Endothelial cell (in vitro differentiated cells): Measurements from ENCODE around the gene DNAJC12. TPM values are rescaled to one million over a fixed set of nuclear protein-coding genes. Genes with fewer than 3 reads are reported as not detected.
A peak's percentile ranks its signal among the peaks of the same experiment; 100 is the strongest.
"Not testable (repeated sequence)": the region's sequence is repeated elsewhere in the genome, so short reads cannot be mapped to it uniquely, and the experiment has no call there.

Source experiments
- DNase-seq: peaks from one replicate; pipeline ENCODE4 v3.0.0; 2021; ENCODE audit warnings: low spot score
- H3K27ac Mint-ChIP-seq: one replicate; pipeline ENCODE4 v1.8.0; 2021; ENCODE audit warnings: mixed read lengths, inconsistent platforms; ENCODE audit not compliant: unreplicated experiment
- H3K27me3 Mint-ChIP-seq: one replicate; pipeline ENCODE4 v1.8.0; 2021; ENCODE audit warnings: mild to moderate bottlenecking, moderate library complexity, mixed read lengths, inconsistent platforms; ENCODE audit not compliant: unreplicated experiment
- H3K36me3 Mint-ChIP-seq: one replicate; pipeline ENCODE4 v1.8.0; 2021; ENCODE audit warnings: mild to moderate bottlenecking, low read depth, mixed read lengths, inconsistent platforms; ENCODE audit not compliant: unreplicated experiment
- H3K4me1 Mint-ChIP-seq: one replicate; pipeline ENCODE4 v1.8.0; 2021; ENCODE audit warnings: mild to moderate bottlenecking, mixed read lengths, inconsistent platforms; ENCODE audit not compliant: unreplicated experiment
- H3K4me3 Mint-ChIP-seq: one replicate; pipeline ENCODE4 v1.8.0; 2021; ENCODE audit warnings: mild to moderate bottlenecking, mixed read lengths, inconsistent platforms; ENCODE audit not compliant: unreplicated experiment
- H3K9me3 Mint-ChIP-seq: one replicate; pipeline ENCODE4 v1.8.0; 2021; ENCODE audit warnings: mixed read lengths, inconsistent platforms; ENCODE audit not compliant: unreplicated experiment
- total RNA-seq: library from RNA; stranded (reverse); fragmentation: NEBNext Ultra II Directional; extraction: Animal tissue kit (Norgen Biotek cat#: 25700); gene quantifications from one replicate; pipeline ENCODE4 v1.2.1, GENCODE V29; 2021; ENCODE audit not compliant: unreplicated experiment
- TF ChIP-seq, protein P1 (sequence below): fragments of 200-600 bp; sonication (generic); IDR thresholded peaks from one replicate; pipeline ENCODE4 v1.5.0; 2021; ENCODE audit warnings: antibody characterized with exemption; ENCODE audit not compliant: unreplicated experiment

Gene DNAJC12
- total RNA-seq, 1 donor from 2014 or later: 2.6 TPM

DNA sequence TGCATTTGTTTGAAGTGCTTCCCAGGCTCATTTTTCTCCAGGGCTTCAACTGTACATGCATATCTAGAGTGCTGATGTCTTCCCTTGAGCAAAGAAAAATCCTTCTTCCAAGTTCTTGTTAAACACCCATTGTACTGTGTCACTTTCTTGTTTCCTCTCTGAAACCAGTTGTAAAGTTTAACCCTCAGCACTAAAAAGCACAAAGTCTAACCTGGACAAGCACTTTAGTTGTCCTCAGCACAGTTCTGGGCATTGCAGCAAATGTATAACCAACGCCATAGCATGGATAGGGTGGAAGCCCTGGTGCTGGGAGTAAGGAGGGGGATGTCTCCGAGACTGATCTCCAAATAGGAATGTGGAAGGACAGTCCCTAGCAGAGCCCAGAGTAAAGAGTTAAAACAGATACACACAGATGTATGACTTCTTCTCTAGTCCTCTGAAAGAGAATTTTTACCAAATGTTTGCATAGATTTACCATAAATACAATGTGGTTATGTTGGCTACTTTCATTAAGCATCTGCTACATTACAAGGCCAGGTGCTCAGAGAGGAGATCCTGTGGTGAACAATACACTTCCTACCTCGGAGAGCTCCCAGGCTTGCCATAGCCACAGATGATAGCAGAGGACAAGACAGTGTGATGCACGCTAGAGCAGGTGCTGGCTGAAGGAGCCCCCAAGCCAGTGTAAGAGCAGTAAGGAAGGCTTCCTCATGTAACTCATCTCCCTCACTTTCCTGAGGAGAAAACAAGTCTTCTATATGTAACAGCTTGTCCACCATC is 57.0 kb downstream of the DNAJC12 start:
- DNase-seq: no peak
- Mint-ChIP-seq H3K36me3 (no peaks in the 10 kb centered on the region), H3K9me3 (no peaks in the 10 kb centered on the region), H3K27me3 (peaks cover 2% of the 10 kb centered on the region), H3K27ac (no peak overlapping the region), H3K4me3 (no peak overlapping the region), H3K4me1 (peaks cover 4% of the 10 kb centered on the region)
- TF ChIP-seq, protein P1, sequence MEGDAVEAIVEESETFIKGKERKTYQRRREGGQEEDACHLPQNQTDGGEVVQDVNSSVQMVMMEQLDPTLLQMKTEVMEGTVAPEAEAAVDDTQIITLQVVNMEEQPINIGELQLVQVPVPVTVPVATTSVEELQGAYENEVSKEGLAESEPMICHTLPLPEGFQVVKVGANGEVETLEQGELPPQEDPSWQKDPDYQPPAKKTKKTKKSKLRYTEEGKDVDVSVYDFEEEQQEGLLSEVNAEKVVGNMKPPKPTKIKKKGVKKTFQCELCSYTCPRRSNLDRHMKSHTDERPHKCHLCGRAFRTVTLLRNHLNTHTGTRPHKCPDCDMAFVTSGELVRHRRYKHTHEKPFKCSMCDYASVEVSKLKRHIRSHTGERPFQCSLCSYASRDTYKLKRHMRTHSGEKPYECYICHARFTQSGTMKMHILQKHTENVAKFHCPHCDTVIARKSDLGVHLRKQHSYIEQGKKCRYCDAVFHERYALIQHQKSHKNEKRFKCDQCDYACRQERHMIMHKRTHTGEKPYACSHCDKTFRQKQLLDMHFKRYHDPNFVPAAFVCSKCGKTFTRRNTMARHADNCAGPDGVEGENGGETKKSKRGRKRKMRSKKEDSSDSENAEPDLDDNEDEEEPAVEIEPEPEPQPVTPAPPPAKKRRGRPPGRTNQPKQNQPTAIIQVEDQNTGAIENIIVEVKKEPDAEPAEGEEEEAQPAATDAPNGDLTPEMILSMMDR: no peak

DNA sequence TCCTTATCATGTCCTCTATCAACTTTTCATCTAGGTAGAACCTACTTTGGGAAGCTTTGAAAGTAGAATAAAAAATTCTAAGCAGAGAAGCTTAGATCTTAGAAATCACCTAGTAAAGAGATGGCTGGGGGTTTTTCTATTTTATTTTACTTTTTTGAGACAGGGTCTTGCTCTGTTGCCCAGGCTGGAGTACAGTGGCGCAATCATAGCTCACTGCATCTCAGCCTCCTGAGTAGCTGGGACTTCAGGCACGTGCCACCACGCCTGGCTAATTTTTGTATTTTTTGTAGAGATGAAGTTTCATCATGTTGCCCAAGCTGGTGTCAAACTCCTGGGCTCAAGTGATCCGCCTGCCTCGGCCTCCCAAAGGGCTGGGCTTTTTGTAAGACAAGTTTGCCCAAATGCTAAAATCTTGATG is 57.8 kb downstream of the DNAJC12 start:
- not testable (repeated sequence) for H3K27me3 Mint-ChIP-seq, H3K4me1 Mint-ChIP-seq, H3K9me3 Mint-ChIP-seq, H3K36me3 Mint-ChIP-seq, H3K4me3 Mint-ChIP-seq, DNase-seq, H3K27ac Mint-ChIP-seq

DNA sequence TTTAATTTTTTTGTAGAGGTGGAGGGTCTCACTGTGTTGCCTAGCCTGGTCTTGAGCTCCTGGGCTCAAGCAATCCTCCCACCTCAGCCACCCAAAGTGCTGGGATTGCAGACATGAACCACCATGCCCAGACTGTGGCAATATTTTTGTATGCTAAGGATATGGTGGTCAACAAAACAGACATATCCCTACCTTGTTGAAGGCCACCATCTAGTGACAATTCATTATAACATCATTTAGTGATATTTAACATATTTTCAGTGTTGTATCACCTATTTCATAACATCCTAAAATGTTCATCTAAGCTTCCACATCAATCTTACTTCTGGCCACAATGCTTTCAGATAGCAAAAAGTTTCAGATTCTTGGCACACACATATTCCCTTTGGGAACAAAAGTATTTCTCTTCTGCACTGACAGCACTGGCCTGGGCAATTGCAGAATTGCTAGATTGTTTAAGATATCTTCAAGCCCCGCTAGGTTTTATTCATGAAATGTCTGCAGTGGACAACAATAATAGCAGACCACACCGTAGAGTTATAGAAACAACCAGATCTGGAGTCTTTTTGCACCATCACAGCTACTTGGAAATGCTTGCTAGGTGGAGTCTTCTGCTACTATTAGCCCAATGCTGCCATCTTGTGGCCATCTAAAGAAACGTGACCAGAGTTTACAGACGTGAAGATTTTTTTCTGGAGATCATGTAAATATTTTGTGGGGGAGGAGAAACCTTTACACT is 58.4 kb downstream of the DNAJC12 start:
- TF ChIP-seq, protein P1: peak; percentile 74
- Mint-ChIP-seq H3K4me1 (peaks cover 10% of the 10 kb centered on the region), H3K9me3 (no peaks in the 10 kb centered on the region), H3K36me3 (no peaks in the 10 kb centered on the region), H3K27ac (no peak overlapping the region), H3K27me3 (peaks cover 2% of the 10 kb centered on the region), H3K4me3 (no peak overlapping the region)
- peak; percentile 71 for DNase-seq

DNA sequence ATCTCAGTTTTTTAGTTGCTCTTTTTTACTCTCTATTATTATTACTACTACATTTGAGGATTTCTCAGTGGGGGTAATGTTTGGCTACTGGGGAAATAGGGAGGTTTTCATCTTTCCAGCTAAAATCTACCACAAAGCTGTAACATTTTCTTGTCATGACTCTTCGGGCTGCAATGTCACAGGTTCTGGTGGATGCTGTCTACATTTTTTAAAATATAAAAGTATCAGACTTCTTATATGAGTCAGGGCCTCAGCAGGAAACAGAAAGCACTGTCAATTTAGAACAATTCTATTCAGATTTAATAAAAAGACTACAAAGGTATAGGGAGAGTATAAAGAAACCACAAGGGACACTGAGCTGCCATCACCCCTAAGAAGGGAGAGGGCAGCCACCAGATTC is 61.6 kb downstream of the DNAJC12 start:
- no peaks in the 10 kb centered on the region for H3K36me3 Mint-ChIP-seq
- H3K27me3 Mint-ChIP-seq: peaks cover 2% of the 10 kb centered on the region
- H3K4me3 Mint-ChIP-seq: no peak overlapping the region
- H3K27ac Mint-ChIP-seq: no peak overlapping the region
- no peaks in the 10 kb centered on the region for H3K9me3 Mint-ChIP-seq
- H3K4me1 Mint-ChIP-seq: peaks cover 6% of the 10 kb centered on the region
- TF ChIP-seq, protein P1: no peak
- DNase-seq: no peak

DNA sequence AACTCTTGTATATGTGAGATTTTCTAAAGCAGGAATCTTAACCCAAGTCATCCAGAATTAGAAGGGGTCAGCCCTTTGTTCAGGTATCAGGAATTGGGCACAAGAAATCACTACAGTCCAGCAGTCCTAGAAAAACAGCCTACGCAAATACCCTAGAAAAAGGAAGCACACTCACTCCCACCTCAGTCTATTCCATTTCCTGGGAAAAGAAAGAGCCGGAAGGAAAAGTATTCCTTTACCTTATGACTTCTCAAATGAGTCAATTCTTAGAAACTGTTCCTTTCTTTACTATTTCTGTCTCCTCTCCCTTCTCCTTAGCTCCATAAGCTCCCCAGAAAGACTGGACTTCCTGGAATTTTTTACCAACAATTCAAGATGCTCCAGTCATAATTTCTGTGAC is 62.7 kb downstream of the DNAJC12 start:
- no peak for DNase-seq
- TF ChIP-seq, protein P1: no peak
- Mint-ChIP-seq H3K4me3 (no peak overlapping the region), H3K4me1 (peaks cover 10% of the 10 kb centered on the region), H3K9me3 (no peaks in the 10 kb centered on the region), H3K27ac (peak overlapping the region; percentile 32), H3K27me3 (peaks cover 2% of the 10 kb centered on the region), H3K36me3 (no peaks in the 10 kb centered on the region)
